CD4-positive, alpha-beta T cell treated with Interleukin-10 for 1 hour (primary cell): ENCODE results near the gene GINS1.

ENCODE experiments used
- DNase-seq: peaks from one replicate; pipeline ENCODE4 v3.0.0-alpha.2; 2020

The GINS1 gene

GRCh38 chr20:25496165-25496967, 88.9 kb downstream of the GINS1 start:
- DNase-seq: no peak

DNA sequence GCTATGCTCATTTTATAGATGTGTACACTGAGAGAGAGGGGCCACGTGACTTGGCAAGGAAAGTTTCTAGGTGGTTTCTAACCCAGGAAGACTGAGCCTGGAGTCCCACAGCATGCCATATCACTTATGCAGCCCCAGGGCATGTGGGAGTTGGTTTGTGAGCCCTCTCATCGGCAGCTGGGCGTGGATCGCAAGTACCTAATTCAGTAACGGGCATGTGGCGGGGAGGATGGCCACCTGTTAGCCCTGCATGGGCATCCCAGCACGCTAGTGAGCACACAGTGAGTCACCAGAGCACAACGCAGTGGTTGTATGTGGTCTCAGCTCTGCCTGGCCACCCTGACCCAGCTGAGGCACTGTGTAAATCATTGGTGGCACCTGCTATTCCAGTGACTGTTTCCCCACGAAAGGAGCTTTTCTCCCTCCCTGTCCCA, 89.5 kb downstream of the GINS1 start:
- DNase-seq: no peak

- no peak for DNase-seq
These were observed 90.3 kb downstream of the GINS1 start for GRCh38 chr20:25497586-25498279.
